BLaER1 (cell line): ENCODE measurements around the gene ACTA1.
"Not testable (repeated sequence)": the region's sequence is repeated elsewhere in the genome, so short reads cannot be mapped to it uniquely, and the experiment has no call there.

Source experiments
- H3K27ac ChIP-seq: shearing (Covaris generic); formaldehyde crosslinking; 2 replicates; pipeline ENCODE4 v1.8.1; 2022
- H3K27me3 ChIP-seq: shearing (Covaris generic); formaldehyde crosslinking; 2 replicates; pipeline ENCODE4 v1.8.1; 2022
- H3K36me3 ChIP-seq: shearing (Covaris generic); formaldehyde crosslinking; 2 replicates; pipeline ENCODE4 v1.8.1; 2022
- H3K4me1 ChIP-seq: shearing (Covaris generic); formaldehyde crosslinking; 2 replicates; pipeline ENCODE4 v1.8.1; 2022
- H3K4me2 ChIP-seq: shearing (Covaris generic); formaldehyde crosslinking; 2 replicates; pipeline ENCODE4 v1.8.1; 2022
- H3K4me3 ChIP-seq: shearing (Covaris generic); formaldehyde crosslinking; 2 replicates; pipeline ENCODE4 v1.8.1; 2022
- H3K9ac ChIP-seq: shearing (Covaris generic); formaldehyde crosslinking; 2 replicates; pipeline ENCODE4 v1.8.1; 2022
- H3K9me3 ChIP-seq: shearing (Covaris generic); formaldehyde crosslinking; 2 replicates; pipeline ENCODE4 v1.8.1; 2022
- H4K20me1 ChIP-seq: shearing (Covaris generic); formaldehyde crosslinking; 2 replicates; pipeline ENCODE4 v1.8.1; 2022
- Cebpa-rat ChIP-seq: shearing (Covaris generic); IDR thresholded peaks from 2 replicates; pipeline ENCODE4 v1.8.1; 2022

The ACTA1 gene

DNA sequence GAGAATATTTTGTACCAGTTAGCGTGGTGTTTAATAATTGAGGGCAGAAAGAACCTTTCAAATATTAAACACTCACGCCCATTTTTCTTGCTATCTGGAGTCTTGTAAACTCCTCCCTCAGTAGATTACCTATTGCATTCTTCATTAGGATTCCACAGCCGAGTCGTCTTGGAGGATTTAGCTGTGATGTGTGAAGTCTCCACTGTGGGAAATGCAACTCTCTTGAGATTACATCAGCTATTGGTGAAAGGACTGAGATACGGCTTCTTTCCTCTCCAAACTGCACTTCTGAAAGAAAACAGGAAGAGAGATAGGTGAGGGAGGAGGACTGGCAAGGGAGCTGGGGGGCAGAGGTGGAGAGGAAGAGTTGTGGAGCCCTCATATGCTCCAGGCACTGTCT lies 36.1 kb downstream of the ACTA1 start:
- Histone ChIP-seq H3K9ac (no peak overlapping the region), H4K20me1 (no peaks in the 10 kb centered on the region), H3K27ac (no peak overlapping the region)

DNA sequence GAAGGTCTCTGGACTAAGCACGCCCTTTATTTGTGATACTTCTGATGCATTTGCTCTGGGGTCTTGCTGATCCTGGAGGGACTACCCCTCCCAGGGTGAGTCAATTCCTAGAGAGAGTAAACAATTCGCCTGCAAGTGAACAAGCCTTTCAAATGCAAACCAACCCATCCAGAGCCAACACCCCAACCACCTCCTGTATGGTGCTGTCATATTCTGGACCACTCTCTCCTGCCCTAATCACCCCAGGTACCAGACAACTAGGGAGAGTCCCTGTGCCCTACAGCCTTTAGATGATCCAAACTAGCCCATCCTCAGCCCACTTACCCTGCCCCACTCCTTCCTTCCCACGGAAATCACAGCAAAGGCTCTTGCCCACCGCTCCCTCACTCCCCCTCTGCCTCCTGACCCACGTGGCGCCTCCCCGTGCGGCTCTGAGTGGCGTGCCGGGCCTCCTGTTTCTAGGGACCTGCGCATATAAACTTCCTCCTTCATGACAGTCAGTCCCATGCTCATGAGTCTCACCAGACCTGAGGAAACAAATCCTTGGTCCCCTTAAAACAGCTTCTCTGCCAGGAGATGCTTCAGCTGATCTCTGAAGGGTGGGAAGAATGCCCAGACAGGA lies 37.2 kb downstream of the ACTA1 start:
- Histone ChIP-seq H3K4me3 (no peak overlapping the region), H3K27ac (no peak overlapping the region), H3K27me3 (no peaks in the 10 kb centered on the region), H3K9ac (no peak overlapping the region), H3K9me3 (peaks cover 12% of the 10 kb centered on the region), H3K36me3 (no peaks in the 10 kb centered on the region), H4K20me1 (no peaks in the 10 kb centered on the region), H3K4me1 (peaks cover 14% of the 10 kb centered on the region), H3K4me2 (no peak overlapping the region; the same call in 1 of the 2 replicates)
- no peak for TF ChIP-seq Cebpa-rat

More for the DNA sequence above, 36.1 kb downstream of the ACTA1 start:
- Histone ChIP-seq H3K9me3 (peaks cover 12% of the 10 kb centered on the region), H3K4me1 (peaks cover 14% of the 10 kb centered on the region), H3K27me3 (no peaks in the 10 kb centered on the region), H3K4me3 (no peak overlapping the region), H3K4me2 (0 out of 2 replicates have a peak overlapping the region, but pooled peaks have one; percentile 11), H3K36me3 (no peaks in the 10 kb centered on the region)
- TF ChIP-seq Cebpa-rat: no peak

DNA sequence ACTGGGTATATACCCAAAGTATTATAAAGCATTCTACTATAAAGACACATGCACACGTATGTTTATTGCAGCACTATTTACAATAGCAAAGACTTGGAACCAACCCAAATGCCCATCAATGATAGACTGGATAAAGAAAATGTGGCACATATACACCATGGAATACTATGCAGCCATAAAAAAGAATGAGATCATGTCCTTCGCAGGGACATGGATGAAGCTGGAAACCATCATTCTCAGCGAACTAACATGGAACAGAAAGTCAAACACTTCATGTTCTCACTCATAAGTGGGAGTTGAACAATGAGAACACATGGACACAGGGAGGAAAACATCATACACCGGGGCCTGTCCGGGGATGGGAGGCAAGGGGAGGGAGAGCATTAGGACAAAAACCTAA lies 39.4 kb downstream of the ACTA1 start:
- not testable (repeated sequence) for H3K27me3 ChIP-seq

DNA sequence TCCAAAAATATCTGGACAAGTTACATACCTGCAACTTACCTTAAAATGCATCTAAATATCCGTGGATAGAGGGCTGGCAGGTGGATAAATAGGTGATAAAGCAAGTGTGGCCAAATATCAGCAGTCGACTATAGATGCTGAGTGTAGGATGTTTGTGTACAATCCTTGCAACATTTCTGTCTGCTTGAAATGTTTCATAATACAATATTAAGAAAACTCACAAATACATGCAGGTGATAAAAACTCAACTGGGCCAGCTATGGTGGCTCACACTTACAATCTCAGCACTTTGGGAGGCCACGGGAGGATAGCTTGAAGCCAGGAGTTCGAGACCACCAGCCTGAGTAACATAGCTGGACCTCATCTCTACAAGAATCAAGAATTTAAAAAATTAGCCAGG lies 41.0 kb downstream of the ACTA1 start:
- no peaks in the 10 kb centered on the region for H3K36me3 ChIP-seq
- no peak overlapping the region for H3K4me3 ChIP-seq
- H3K27ac ChIP-seq: no peak overlapping the region
- TF ChIP-seq Cebpa-rat: no peak
- H3K4me1 ChIP-seq: peaks cover 19% of the 10 kb centered on the region
- H3K9ac ChIP-seq: no peak overlapping the region
- H3K9me3 ChIP-seq: peaks cover 12% of the 10 kb centered on the region
- H3K4me2 ChIP-seq: no peak overlapping the region
- H3K27me3 ChIP-seq: no peaks in the 10 kb centered on the region
- no peaks in the 10 kb centered on the region for H4K20me1 ChIP-seq

More for the DNA sequence above, 39.4 kb downstream of the ACTA1 start:
- not testable (repeated sequence) for H3K4me3 ChIP-seq, H3K9ac ChIP-seq, H4K20me1 ChIP-seq, H3K4me2 ChIP-seq, H3K27ac ChIP-seq, H3K36me3 ChIP-seq
- Histone ChIP-seq H3K4me1 (peaks cover 14% of the 10 kb centered on the region), H3K9me3 (peaks cover 12% of the 10 kb centered on the region)

DNA sequence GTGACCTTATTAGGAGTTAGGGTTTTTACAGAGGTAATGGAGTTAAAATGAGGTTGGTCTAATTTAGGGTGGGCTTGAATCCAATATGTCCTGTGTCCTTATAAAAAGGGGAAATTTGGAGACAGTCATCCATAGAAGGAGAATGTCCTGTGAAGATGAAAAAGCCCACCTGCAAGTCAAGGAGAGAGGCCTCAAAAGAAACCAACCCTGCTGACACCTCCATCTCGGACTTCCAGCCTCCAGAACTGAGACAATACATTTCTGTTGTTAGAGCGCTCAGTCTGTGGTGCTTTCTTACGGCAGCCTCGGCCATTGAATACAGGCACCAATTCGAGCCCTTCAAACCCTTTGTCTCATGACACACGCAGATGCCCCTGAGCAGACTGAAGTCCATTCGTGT lies 43.8 kb downstream of the ACTA1 start:
- Histone ChIP-seq H3K27me3 (no peaks in the 10 kb centered on the region), H3K36me3 (no peaks in the 10 kb centered on the region), H3K4me3 (no peak overlapping the region), H3K9me3 (peaks cover 6% of the 10 kb centered on the region), H3K9ac (no peak overlapping the region), H3K4me1 (peaks cover 11% of the 10 kb centered on the region; the same call in 1 of the 2 replicates), H3K27ac (no peak overlapping the region), H4K20me1 (no peaks in the 10 kb centered on the region), H3K4me2 (no peak overlapping the region)
- no peak for TF ChIP-seq Cebpa-rat

DNA sequence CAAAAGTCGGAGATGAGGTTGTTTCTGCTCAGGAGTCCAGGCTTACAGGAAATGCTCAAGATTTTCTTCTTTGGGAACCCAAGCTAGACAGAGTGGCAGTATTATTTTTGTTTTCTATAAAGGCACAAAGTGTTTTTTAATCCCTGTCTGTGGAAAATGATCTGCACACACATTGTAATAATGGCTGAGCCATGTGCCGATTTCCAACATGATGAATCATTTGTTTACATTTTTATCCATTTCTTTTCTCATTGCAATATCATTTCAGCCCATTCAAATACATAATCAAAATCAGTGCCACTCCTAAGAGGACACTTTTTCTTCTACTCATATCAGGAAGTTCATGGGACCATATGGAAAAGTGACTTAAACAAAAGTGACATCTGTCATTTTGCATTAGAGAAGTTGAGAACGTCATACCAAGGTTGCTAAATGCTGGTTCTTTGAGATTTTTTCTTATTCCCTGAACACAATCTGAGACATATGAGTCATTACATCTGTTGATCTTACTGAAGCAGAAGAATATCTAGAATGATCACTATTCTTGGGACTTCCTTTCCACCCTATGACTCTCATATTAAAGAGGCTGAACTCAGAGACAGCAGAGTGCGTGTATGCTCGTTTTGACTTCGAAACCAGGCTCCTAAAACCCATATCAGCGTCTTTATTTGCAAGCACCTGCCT lies 44.9 kb downstream of the ACTA1 start:
- H3K27ac ChIP-seq: no peak overlapping the region
- no peaks in the 10 kb centered on the region for H3K9me3 ChIP-seq
- no peaks in the 10 kb centered on the region for H3K27me3 ChIP-seq
- H4K20me1 ChIP-seq: no peaks in the 10 kb centered on the region
- no peaks in the 10 kb centered on the region for H3K36me3 ChIP-seq
- H3K4me1 ChIP-seq: peaks cover 11% of the 10 kb centered on the region; the same call in 1 of the 2 replicates
- no peak overlapping the region for H3K4me3 ChIP-seq
- no peak for TF ChIP-seq Cebpa-rat
- no peak overlapping the region for H3K9ac ChIP-seq
- no peak overlapping the region for H3K4me2 ChIP-seq

DNA sequence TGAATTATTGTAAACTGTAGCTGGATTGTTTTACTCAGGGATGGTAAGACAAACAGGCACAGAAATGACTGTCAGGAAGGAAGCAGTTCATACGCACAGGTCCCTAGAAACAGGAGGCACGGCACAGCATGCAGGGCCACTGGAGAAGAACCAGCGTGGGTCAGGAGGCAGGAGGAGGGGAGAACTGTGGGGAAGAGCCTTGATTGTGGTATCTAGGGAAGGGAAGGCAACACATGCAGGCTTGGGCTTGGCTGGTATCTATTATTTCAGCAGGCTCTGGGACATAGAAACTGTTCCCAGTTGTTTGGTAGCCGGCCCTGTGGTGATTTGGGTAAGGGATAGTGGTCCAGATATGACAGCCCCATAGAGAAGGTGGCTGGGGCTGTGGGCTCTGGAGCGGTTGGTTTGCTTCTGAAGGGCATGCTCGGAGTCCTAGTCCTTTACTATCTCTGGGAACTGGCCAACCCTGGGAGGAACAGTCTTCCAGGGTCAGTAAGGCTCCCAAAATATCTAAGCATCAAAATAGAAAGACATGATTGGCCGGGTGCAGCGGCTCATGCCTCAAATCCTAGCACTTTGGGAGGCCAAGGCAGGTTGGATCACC lies 47.9 kb downstream of the ACTA1 start:
- TF ChIP-seq Cebpa-rat: no peak
- Histone ChIP-seq H3K9me3 (no peaks in the 10 kb centered on the region), H3K9ac (no peak overlapping the region), H3K27me3 (no peaks in the 10 kb centered on the region), H3K4me3 (no peak overlapping the region), H3K36me3 (no peaks in the 10 kb centered on the region), H3K4me1 (peaks cover 16% of the 10 kb centered on the region), H3K4me2 (no peak overlapping the region), H4K20me1 (no peaks in the 10 kb centered on the region), H3K27ac (no peak overlapping the region)

DNA sequence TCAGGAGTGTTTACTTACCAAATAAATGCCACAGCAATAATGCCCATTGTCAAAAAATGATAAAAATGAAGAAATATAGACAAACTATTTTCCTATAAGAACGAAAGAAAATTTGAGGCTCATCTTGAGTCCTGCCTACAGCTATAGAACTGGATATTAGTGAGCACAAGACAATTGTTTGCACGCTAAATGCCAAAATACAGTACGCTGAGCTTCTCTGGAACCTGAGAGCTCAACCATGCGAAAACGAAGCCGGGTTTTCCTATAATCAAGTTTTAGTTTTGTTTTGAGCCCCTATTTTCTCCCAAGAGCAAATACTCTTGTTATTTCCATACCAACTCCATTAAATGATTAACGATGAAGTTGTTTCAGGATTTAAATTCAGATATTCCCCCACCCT lies 49.1 kb downstream of the ACTA1 start:
- no peak overlapping the region for H3K4me3 ChIP-seq
- no peaks in the 10 kb centered on the region for H3K9me3 ChIP-seq
- no peak overlapping the region for H3K27ac ChIP-seq
- H3K9ac ChIP-seq: no peak overlapping the region
- H4K20me1 ChIP-seq: no peaks in the 10 kb centered on the region
- H3K4me2 ChIP-seq: no peak overlapping the region
- no peaks in the 10 kb centered on the region for H3K27me3 ChIP-seq
- TF ChIP-seq Cebpa-rat: no peak
- peaks cover 25% of the 10 kb centered on the region for H3K4me1 ChIP-seq
- no peaks in the 10 kb centered on the region for H3K36me3 ChIP-seq

DNA sequence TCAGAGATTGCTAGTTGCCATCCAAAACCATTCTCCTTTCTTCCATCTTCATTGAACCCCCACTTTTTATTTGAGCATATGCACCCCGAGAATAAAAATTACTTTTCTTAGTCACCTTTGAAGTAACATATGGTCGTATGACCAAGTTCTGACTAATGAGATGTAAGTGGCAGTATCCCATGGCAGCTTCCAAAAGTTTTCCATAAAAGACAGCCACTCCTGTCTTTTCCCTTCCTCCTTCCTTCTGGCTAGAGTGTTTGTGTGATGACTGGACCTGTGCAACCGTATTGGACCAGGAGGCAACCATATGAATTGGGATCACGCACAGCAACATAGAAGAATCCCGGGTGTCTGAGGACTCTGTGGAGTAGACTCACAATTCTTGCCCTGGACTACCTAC lies 49.9 kb downstream of the ACTA1 start:
- Histone ChIP-seq H3K4me2 (no peak overlapping the region), H3K9ac (no peak overlapping the region), H3K27ac (no peak overlapping the region), H3K36me3 (no peaks in the 10 kb centered on the region), H3K27me3 (no peaks in the 10 kb centered on the region), H3K4me3 (no peak overlapping the region), H3K4me1 (peaks cover 25% of the 10 kb centered on the region), H4K20me1 (no peaks in the 10 kb centered on the region), H3K9me3 (no peaks in the 10 kb centered on the region)
- no peak for TF ChIP-seq Cebpa-rat

DNA sequence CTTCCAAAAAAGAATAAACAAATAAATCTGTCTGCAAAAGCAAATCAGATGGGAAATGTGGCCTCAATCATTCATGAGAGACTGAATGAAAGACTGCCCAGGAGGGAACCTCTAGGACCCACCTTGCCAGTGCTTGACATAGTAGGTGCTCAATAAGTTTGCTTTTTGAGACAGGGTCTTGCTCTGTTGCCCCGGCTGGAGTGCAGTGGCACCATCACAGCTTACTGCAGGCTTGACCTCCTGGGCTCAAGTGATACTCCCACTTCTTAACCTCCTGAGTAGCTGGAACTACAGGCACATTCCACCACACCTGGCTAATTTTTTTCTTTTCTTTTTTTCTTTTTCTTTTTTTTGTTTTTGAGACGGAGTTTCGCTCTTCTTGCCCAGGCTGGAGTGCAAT lies 50.7 kb downstream of the ACTA1 start:
- Histone ChIP-seq H4K20me1 (no peaks in the 10 kb centered on the region), H3K4me2 (no peak overlapping the region), H3K4me3 (no peak overlapping the region), H3K36me3 (no peaks in the 10 kb centered on the region), H3K9me3 (no peaks in the 10 kb centered on the region), H3K27ac (no peak overlapping the region), H3K9ac (no peak overlapping the region), H3K4me1 (peaks cover 20% of the 10 kb centered on the region), H3K27me3 (no peaks in the 10 kb centered on the region)
- TF ChIP-seq Cebpa-rat: no peak
